OCI-LY3 (cell line): Measurements from ENCODE around the gene CAMSAP2.

Experiments
- CTCF ChIP-seq: fragments of 200-600, 300-600 bp; sonication (generic); IDR thresholded peaks from 2 replicates; pipeline ENCODE4 v1.5.1; 2014; ENCODE audit warnings: antibody characterized with exemption, low read length, low read depth
- EZH2phosphoT487 ChIP-seq: fragments of 200-600 bp; shearing (Covaris generic); IDR thresholded peaks from 2 replicates; pipeline ENCODE4 v1.6.1; 2018; ENCODE audit warnings: antibody characterized with exemption, mixed run types, low read depth

DNA sequence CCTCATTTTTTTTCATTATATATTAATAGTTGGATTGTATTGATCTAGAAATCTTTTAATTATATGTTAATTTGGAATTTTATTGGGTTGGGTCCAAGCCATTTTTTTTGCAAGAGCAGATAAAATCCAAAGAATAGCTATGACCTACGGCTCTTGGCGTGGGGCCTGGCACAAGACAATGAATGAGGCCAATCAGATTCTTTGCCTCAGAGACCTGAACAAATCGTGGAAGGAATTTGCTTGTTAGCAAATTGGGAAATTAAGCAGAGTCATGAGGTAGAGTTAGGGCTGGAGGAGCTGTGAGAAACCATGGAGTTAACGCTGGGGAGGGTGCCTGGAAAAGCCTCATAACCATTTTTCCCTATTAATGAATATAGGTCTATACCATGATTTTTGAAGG is 40.1 kb downstream of the CAMSAP2 start:
- TF ChIP-seq CTCF (no peak), EZH2phosphoT487 (no peak)
